NB4 (cell line): Measurements from ENCODE around the gene HYI.

Experiments
- CTCF ChIP-seq: IDR thresholded peaks from one replicate; pipeline ENCODE4 v1.5.1; 2012; ENCODE audit warnings: low read depth, low read length
- POLR2A ChIP-seq: IDR thresholded peaks from 2 replicates; pipeline ENCODE4 v1.6.1; 2011; ENCODE audit warnings: mild to moderate bottlenecking; ENCODE audit not compliant: insufficient read length; ENCODE audit errors: extremely low read depth

- TF ChIP-seq CTCF (no peak), POLR2A (no peak)
Observed at GRCh38 chr1:43484367-43484766, 30.6 kb upstream of the HYI start.
